NCI-H524 (cell line): Measurements from ENCODE around the gene CCDC107.

Experiments
- DNase-seq, 2 experiments: peaks; one replicate each; lab custom pipeline; 2025; lab: John Stamatoyannopoulos, UW

Gene CCDC107

GRCh38 chr9:35702696-35703095 lies 44.6 kb downstream of the CCDC107 start:
- DNase-seq = no peak

- DNase-seq = no peak
Observed at GRCh38 chr9:35703906-35704672, 46.0 kb downstream of the CCDC107 start.

- DNase-seq = no peak
Observed at GRCh38 chr9:35705372-35705771, 47.3 kb downstream of the CCDC107 start.

- no peak for DNase-seq
Observed at GRCh38 chr9:35705836-35706430, 47.8 kb downstream of the CCDC107 start.

- DNase-seq = no peak
Observed at GRCh38 chr9:35706951-35707350, 48.9 kb downstream of the CCDC107 start.

- DNase-seq = no peak
Observed at GRCh38 chr9:35708146-35708545, 50.1 kb downstream of the CCDC107 start.

GRCh38 chr9:35710818-35711500 lies 52.9 kb downstream of the CCDC107 start:
- DNase-seq = no peak
